GM18520 (cell line): ENCODE results near the gene AUTS2.
A peak's percentile ranks its signal among the peaks of the same experiment; 100 is the strongest.

Experiments
- ATAC-seq: cut with Tn5 transposase; IDR thresholded peaks from one replicate; pipeline ENCODE4 v1.9.1; 2021; ENCODE audit not compliant: unreplicated experiment

AUTS2 gene

DNA sequence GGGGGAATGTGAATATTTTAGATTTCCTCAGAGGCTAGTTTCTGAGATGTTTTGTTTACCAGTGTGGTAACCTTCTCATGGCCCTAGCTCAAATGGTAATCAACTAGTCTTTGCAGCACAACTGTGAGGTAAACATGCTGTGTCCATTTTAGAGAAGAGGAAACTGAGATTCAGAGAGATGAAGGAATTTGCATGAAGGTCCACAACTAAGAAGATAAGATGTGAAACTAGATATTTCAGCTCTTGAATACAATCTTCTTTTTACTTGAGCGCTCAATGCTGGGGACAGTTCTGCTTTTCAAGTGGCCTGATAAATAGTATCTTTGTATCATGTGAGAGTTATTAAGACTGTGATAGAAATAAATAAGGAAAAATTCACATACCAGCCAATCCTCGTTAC is 245.4 kb downstream of the AUTS2 start:
- ATAC-seq: peak; percentile 58

DNA sequence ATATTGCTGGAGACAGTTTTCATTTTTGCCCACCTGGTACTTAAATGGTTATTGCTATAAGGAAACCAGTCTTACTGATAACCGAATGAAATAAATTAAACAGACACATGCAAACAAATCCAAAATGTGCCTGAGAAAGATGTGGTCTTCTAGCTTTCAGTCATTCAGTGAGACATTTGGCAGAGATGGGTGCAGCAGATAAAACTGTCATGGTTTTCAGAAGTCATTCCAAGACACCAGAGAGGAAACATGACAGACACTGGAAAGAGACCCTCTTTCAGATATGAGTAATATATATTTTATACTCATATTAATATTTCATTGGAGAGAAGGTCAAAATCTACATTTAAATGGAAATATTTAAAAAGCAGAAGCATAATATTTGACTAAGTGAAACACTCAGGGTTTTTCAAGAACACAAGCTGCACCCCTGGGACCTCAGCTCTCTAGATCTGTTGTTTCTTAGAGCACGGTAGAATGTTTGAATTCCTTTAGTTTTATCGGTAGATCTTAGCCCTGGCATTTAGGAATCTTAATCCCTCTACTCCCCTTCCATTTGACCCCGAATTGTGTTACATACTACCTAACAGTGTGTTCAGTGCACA is 246.1 kb downstream of the AUTS2 start:
- ATAC-seq: no peak

DNA sequence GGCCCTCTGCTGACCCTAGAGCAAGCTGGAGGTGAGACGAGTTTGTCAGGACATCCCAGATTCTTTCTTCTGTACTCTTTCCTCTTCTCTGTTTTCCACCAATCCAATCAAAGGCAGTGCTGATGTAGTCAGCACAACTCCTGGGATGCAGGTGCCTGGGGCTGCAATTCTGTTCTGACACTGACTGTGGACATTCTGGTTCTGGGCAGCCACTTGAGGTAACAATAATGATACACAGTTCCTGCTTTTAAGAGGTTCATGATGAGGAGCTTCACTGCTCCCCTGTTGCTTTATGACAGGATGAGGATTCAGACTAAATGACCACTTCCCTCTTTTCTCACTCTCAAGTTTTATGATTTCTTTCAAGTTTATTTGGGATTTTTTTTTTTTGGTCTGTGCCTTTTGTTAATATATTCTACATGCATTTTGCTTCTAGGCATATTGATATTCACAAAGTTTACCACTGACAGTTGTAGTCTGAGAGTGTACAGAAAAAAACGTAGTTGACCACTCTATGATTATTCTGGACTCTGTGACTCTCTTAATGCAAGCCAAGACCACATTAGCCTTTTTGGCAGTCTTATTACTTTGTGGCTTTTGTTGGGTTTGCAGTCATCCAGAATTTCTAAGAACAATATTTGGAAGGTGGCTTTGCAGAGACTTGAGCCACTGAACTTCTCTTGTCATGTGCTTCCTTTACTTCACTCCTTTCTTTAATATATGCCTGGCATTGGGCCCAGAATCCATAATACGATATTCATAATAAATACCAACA is 247.6 kb downstream of the AUTS2 start:
- ATAC-seq: no peak

DNA sequence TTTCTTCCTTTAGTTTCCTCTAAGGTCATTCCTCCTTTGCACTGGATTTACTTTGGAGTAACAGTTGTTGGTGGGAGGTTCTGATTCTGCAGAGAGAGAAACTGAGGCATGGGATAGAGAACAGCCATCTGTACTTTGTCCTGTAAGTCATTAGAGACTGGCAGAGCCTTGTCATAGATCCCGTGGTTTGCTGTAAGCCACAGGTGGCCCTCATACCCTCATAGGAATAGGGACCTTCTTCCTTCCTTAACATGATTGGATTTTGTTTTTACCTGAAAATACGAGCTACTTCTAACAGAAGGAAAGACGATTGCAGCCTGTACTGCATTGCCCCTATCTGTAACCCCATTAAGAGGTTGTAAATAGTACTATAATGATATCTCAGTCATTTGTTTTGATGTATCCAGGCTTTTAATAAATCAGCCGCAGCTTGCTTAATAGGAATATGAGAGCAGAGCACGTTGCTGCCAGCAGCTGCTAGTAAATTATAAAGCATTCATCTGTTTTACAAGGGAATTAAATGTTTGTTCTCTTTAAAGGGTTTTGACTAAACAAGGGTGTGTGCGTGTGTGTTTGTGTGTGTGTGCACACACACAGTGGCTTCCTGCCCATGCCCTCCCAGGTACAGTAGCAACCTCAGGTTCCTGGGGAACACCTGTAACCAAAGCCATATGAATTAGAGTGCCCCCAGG is 249.8 kb downstream of the AUTS2 start:
- no peak for ATAC-seq

DNA sequence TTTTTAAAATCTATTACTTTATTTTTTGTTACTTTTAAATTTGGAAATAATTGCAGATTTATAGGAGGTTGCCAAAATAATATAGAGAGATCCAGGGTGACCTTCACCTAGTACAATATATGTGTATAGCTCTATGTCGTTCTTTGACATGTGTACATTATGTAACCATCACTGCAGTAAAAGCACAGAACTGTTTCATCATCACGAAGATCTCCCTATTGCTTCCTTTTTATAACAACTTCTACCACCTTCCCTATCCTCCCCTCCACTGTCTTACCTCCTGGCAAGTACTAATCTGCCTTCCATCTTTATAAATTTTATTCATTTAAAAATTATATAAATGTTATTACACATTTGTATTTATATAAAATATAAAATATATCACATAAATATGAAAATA is 251.0 kb downstream of the AUTS2 start:
- no peak for ATAC-seq

DNA sequence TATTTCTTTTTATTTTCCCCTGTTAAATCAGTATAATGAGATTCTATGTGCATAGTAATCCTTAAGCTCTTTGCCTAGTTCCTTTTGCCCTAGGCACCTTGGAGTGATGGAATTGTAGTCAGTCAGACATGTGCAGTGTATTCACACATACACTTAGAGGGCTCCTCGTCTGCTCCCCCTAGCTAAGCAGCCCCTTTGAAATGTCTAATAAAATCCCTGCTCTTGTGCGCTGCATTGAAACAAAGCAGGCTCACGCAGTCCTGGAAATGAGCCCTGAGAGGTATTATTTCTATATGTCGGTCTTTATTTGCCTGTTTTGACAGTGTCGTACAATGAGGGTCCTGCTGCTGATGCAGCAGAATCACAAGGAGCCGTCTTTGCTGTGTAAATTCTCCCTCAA is 258.7 kb downstream of the AUTS2 start:
- no peak for ATAC-seq

DNA sequence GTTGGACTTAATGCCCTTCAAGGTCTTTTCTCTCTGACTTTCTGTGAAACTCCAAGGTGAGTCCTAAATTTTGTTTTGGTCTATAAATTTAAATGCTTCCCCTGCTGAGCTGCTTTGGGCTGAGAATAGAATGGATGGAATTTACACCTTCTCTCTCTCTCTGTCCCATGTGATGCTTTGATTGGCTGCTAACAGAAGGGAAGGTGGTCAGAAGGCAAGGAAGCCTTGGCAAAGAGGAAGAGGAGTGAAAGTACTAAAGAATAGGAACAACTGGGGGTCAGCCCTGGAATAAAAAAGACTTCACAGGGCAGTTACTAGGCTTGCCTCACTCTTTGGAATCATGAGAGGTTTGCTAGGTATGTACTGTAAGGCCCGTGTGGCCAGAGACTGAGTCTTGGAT is 260.2 kb downstream of the AUTS2 start:
- no peak for ATAC-seq

DNA sequence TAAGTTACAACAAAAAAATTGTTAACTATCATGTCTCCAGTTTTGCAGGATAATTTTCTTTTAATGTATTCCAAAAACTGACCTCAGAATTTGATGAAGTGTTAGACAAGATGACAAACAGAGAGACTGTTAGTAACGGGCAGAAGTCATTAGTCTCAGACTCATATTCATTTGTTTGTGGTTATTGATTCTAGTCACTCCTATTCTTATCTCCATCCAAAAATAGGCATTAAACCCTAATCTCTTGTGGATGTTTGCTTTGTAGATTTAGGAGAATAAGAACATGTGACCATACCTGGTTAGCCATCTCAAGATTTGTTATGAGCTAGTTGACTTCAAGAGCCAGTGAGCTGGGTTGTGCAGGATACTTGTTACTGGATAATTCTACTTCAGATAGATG is 261.1 kb downstream of the AUTS2 start:
- ATAC-seq: peak; percentile 38

DNA sequence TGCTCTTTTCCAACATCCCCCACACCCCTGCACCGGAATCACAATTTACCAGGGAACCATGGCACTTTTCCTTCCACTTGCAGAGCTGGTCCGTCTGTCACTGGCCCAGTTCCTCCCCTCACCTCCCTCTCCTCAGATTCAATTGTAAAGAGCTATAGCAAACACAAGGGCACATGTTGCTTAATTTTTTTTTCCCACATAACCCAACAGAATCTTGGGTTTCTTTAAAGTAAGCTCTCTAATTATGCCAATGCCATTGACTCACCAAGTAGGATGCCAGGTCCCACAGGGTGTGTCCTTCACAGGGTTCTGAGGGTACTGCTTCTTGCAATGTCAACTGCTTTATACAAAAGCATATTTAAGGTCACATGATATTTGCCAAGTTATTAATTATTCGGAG is 262.2 kb downstream of the AUTS2 start:
- ATAC-seq: no peak

DNA sequence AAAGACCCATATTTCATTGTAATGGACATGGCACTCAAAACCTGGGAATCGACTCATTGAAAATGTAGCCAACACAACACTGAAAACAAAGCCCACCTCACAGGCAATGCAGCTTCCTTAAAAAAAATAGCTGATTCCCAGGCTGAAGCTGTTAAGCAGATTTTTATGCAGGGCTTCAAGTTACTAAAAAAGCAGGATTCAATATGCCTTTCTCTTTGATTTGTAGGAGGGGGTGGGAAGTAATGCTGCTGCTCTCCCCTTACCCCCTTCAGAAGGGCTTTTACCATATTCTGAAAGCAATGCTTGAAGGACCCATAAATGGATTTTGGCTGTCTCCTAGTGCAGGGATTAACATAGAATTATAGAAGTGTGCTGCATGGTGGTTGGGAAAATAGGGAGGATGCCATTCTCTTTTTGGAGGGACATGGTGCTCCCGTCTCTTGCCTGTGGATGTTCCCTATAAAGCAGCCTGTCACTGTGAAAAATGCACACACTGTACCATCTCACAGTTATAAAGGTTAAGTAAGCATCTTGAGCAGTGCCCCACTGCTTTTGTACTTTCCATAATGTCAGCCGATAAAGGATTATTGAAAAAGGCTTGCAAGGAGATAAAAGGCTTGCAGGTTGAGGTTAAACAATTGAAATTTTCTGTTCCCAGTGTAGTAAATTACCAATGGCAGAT is 262.8 kb downstream of the AUTS2 start:
- no peak for ATAC-seq

DNA sequence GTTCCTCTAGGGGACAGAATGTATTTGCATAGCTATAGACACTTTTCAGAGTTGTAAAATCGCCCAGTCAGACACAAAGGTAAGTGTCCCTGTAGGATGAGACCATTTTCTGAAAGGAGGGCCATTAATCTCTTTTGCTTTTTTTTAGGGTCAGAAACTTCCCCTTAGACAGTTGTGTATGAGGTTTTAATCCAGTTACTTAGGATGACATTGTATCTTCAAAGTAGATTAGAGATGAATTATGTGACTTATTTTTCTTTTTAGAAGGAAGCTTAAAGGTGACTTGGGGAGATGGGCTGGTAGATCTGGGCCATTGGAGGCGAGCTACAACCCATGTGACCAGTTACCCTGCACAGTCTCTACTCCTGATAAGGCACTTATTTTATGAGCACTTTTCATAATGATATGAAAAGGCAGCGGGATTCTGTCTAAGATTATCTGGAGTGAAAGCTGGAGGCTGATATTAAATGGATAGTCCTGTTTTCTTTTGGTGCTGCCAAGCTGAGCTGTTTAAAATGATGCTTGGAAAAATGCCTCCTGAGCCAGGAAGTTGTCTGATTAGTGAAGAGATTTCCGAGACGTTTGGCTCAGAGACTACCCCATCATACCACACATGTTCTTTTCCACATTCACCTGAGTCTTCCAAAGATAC is 264.3 kb downstream of the AUTS2 start:
- no peak for ATAC-seq

DNA sequence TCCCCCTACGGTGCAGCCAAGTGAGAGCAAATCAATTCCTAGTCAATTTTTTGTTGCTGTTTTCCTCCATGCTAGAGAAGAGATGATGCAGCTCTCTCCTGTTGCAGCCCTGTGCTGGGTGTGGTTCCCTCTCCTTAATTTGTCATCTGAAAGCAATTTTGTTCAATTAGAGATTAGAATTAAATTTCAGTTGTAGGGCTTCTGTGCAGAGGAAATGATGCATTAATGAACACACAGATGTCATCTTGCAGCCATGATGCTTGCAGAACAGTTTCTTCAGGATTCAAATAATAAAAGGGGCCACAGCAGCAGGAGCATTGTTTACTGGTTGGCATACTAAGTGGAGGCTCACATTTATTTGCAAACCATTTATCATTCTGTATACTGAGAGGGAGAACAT is 266.0 kb downstream of the AUTS2 start:
- ATAC-seq: no peak

DNA sequence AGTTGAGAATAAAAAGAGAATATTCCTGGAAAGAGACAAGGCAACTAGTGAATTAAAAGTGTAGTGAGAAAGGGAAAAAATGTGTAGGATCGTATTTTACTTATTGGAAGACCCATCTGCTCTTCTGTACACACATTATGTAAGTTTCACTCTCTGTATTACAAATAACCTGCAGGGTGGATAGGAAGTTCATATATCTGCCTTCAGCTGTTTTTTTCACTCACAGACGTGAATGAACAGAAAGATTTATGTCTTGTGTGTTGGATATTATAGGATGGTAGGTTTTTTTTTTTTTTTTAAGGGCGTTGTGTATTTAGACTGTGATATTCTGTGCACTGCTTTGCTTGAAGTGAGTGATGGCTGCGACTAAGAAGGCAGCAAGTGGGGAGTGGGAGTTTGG is 266.5 kb downstream of the AUTS2 start:
- peak; percentile 46 for ATAC-seq

DNA sequence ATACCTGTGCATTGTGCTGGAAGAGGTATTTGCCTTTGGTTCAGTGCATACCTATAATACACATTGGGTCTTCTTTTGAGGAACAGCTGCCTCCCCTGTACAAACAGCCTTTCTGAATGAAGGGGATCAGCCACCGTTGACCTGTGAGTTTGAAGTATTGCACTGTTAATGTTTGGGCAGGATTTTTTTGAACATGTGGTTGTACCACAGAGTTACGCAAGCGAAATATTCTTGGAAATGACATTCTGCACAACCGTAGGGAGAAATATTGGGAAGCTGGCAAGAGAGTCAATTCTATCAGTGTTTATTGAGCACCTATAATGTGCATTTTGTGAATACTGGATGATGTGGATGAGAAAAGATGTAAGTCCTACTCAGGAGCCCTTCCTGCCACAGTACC is 270.6 kb downstream of the AUTS2 start:
- ATAC-seq: no peak

DNA sequence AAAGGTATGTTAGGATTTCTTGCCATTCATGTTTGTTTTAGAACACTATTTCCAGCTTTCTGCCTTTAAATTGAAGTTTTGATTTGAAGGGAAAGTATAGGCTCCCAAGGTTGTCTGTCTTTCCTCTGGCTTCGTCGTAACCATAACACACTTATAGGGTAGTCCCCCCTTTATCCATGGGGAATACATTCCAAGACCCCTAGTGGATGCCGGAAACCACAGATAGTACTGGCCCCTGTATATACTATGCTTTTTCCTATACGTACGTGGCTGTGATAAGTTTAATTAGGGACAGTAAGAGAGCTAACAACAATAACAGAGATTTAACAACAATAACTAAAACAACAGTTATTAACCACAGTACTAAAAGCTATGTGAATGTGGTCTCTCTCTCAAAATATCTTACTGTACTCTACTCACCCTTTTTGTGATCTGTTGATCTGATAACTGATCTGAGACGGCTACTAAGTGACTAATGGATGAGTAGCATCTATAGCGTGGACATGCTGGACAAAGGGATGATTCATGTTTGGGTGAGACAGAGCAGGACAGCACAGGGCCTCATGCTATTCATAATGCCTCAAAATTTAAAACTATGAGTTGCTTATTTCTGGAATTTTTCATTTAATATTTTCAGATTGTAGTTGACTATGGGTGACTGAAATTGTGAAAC is 273.1 kb downstream of the AUTS2 start:
- ATAC-seq: no peak

DNA sequence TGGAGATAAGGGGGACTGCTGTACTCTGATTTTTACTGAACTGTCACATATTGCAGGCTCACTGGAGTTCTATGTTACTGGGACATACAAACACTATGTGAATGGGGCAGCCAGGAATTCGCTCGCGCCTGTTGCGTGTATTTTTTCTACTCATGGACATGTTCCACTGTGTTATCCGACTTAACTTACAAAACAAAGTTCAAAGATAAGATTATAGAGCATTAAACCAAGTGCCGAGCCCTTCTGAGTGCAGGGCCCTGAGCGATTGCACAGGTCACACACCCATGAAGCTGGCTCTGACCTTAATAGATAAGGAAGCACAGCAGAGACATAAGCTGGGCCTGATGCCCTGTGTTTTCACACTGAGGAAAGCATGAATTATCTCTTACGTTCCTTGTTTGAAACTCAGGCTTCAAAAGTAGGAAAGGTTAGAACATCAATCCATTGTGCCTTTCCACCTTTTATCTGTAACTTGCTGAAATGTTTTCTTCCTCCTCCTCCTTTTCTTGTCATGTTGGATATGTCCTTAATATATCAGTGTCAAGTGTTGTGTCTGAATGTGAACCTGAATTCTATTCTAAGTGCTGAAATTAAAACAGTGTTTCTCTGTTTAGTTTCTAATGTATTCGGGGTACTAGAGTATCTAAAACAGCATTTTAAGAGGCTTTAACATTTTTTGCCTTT is 273.8 kb downstream of the AUTS2 start:
- no peak for ATAC-seq

DNA sequence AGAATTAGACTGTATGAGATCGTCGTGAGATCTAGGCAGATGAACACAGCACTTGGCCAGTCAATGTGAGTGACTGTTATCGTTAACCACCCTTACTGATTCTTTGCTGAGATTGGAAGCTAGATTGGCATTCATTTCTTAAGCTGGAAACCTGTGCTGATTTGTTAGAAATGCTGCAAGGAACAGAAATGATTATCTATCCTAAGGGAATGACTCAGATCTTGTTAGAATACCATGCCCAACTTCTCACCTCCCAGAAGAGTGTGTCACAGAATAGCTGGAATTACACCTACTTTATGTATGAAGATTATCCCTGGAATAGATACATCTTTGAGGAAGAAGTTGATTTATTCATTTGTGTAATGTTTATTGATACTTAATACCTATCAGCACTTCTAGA is 275.2 kb downstream of the AUTS2 start:
- no peak for ATAC-seq

DNA sequence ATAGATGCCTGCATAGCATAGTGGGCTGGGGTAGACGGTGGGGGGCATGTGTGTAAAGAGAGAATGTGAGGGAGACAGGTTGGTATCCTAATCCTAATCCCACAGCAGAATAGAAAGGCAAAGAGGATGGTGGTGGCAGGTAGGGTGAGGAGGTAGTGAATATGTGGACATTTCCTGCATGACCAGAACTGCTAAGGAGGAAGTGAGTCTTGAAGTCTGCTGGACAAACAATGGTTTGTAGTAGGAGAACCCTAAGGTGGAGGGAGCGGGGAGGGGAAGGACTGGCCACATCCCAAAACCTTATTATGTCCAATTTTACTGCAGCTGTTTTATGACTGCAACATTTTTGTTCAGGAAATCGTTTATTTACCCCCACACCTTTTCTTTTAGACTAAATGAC is 279.7 kb downstream of the AUTS2 start:
- no peak for ATAC-seq

DNA sequence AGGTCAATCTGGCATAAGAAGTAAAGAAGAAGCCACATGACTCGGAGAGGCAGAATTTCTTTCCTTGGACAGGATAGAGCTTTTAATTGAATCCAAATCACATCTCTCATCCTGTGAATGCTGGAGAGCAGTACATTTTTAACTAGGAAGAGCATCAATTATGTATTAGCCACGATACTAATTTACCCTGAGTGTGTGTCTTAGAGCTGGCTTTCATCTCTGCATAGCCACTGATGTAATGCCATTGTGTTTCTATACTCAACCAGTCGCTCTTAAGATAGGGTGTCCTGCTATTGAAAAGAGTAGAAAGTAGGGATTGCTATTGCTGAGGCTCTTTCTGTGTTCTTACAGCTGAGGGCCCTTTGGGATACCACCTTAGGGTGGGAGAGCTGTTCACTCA is 280.3 kb downstream of the AUTS2 start:
- no peak for ATAC-seq

DNA sequence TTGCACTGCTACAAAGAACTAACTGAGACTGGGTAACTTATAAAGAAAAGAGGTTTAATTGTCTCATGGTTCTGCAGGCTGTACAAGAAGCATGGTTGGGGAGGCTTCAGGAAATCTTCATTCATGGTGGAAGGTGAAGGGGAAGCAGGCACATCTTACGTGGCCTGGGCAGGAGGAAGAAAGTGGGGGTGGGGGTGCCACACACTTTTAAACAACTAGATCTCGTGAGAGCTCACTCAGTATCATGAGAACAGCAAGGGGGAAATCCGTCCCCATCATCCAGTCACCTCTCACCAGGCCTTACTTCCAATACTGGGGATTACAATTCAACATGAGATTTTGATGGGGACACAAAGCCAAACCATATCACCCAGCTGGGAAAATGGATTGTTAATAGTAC is 281.7 kb downstream of the AUTS2 start:
- no peak for ATAC-seq
